RKO (cell line): ENCODE results near the gene SIGLEC12.
"Not testable (repeated sequence)": the region's sequence is repeated elsewhere in the genome, so short reads cannot be mapped to it uniquely, and the experiment has no call there.

ENCODE experiments used
- DNase-seq: peaks from one replicate; pipeline ENCODE4 v3.0.0-alpha.2; 2016; ENCODE audit warnings: low spot score

Gene SIGLEC12

GRCh38 chr19:51524666-51525264, 23.2 kb upstream of the SIGLEC12 start:
- DNase-seq, result no peak

- no peak for DNase-seq
Observed at GRCh38 chr19:51521781-51522180, 20.2 kb upstream of the SIGLEC12 start.

GRCh38 chr19:51521357-51521756, 19.8 kb upstream of the SIGLEC12 start:
- no peak for DNase-seq

- DNase-seq, result no peak
Observed at GRCh38 chr19:51520728-51521127, 19.1 kb upstream of the SIGLEC12 start.

GRCh38 chr19:51514866-51515481, 13.4 kb upstream of the SIGLEC12 start:
- DNase-seq, result peak; percentile 67

GRCh38 chr19:51513968-51514367, 12.4 kb upstream of the SIGLEC12 start:
- no peak for DNase-seq

- peak; percentile 8 for DNase-seq
Observed at GRCh38 chr19:51511353-51511752, 9.8 kb upstream of the SIGLEC12 start.

GRCh38 chr19:51509823-51510660, 8.4 kb upstream of the SIGLEC12 start:
- DNase-seq, result no peak

GRCh38 chr19:51508059-51508733, 6.6 kb upstream of the SIGLEC12 start:
- no peak for DNase-seq

- no peak for DNase-seq
Observed at GRCh38 chr19:51507640-51508058, 6.0 kb upstream of the SIGLEC12 start.

- no peak for DNase-seq
Observed at GRCh38 chr19:51507192-51507591, 5.6 kb upstream of the SIGLEC12 start.

GRCh38 chr19:51505904-51506303, 4.3 kb upstream of the SIGLEC12 start:
- DNase-seq, result no peak

- DNase-seq, result no peak
Observed at GRCh38 chr19:51503896-51504295, 2.3 kb upstream of the SIGLEC12 start.

GRCh38 chr19:51503286-51503817, 1.8 kb upstream of the SIGLEC12 start:
- DNase-seq, result no peak

GRCh38 chr19:51500931-51501330, 669 bp downstream of the SIGLEC12 start:
- DNase-seq, result not testable (repeated sequence)

GRCh38 chr19:51497666-51498065, 3.9 kb downstream of the SIGLEC12 start:
- no peak for DNase-seq

- DNase-seq, result no peak
Observed at GRCh38 chr19:51493776-51494175, 7.8 kb downstream of the SIGLEC12 start.

GRCh38 chr19:51491586-51491985, 10.0 kb downstream of the SIGLEC12 start:
- no peak for DNase-seq

GRCh38 chr19:51490676-51491075, 10.9 kb downstream of the SIGLEC12 start:
- DNase-seq, result no peak

GRCh38 chr19:51489113-51489512, 12.5 kb downstream of the SIGLEC12 start:
- no peak for DNase-seq

GRCh38 chr19:51488491-51488890, 13.1 kb downstream of the SIGLEC12 start:
- no peak for DNase-seq

- no peak for DNase-seq
Observed at GRCh38 chr19:51485960-51486660, 15.5 kb downstream of the SIGLEC12 start.
